GM21529 (cell line): ENCODE results near the gene FASTK.
"Not testable (repeated sequence)": the region's sequence is repeated elsewhere in the genome, so short reads cannot be mapped to it uniquely, and the experiment has no call there.

Experiments used
- ATAC-seq: cut with Tn5 transposase; IDR thresholded peaks from one replicate; pipeline ENCODE4 v1.9.1; 2021; ENCODE audit not compliant: unreplicated experiment

The FASTK gene

DNA sequence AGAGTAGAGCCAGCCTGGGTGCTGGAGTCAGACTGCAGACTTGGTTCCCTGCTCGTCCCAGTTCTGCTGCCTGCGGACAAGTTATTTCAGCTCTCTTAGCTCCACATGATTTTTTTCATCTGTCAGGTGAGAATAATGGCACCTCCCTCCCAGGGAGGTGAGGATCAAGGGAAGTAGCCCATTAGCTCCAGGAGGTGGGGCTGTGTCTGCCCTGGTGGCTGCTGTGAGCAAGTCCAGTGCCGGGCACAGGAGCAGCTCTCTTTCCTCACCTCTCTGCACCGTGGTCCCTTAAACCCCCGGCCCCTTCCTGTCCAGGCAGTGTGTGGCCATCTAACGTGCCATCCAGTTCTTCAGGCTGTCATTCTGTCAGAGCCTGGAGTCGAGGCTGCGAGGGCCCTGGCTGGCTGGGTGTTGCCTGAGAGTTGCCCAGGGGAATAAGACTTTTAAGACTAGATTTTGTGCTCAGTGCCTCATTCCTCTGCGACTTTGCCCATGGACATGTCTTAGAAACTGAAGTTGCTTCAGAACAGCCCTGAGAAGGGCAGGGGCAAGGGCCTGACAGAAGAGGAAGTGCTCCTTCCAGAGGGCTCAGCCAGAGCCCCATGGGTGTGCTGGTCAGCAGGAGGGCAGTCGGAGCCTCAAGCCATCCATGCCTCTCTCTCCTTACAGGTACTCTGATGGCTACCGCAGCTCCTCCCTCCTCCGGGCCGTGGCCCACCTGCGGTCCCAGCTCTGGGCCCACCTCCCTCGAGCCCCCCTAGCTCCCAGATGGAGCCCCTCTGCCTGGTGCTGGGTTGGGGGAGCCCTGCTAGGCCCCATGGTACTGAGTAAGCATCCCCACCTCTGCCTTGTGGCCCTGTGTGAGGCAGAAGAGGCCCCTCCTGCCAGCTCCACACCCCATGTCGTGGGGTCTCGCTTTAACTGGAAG is 47.4 kb downstream of the FASTK start:
- ATAC-seq = no peak

DNA sequence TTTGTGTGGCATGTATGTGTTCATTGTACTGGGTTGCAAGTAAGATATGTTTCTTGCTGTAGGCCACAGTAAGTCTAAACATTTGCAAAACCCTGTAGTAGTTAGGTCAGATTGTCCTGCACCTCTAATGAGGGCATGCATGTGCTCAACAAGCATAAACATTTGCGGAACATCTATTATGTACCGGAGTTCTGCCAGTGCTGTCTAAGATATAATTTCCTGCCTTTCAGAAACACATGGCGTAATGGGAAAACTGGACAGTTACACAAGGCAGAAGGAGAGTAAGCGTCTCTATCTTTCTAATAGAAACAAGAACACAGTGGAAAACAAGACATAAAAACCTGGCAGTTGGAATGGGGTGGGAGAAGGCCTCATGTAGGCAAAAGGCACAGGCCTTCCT is 49.6 kb downstream of the FASTK start:
- no peak for ATAC-seq

DNA sequence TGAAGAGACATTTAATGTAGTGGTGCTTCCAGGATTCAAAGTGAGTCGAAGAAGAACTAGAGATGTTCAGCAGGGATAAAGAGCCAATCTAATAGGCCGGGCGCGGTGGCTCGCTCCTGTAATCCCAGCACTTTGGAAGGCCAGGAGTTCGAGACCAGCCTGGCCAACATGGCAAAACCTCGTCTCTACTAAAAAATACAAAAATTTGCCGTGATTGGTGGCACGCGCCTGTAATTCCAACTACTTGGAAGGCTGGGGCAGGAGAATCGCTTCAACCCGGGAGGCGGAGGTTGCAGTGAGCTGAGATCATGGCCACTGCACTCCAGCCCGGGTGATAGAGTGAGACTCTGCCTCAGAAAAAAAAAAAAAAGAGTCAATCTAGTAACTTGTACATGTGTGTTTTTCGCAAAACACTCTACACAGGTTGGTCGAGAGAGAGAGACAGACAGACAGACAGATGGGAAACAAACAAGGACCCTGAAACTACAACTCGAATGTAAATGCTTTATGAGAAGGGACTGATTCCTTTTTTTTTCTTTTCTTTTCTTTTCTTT is 51.6 kb downstream of the FASTK start:
- no peak for ATAC-seq

DNA sequence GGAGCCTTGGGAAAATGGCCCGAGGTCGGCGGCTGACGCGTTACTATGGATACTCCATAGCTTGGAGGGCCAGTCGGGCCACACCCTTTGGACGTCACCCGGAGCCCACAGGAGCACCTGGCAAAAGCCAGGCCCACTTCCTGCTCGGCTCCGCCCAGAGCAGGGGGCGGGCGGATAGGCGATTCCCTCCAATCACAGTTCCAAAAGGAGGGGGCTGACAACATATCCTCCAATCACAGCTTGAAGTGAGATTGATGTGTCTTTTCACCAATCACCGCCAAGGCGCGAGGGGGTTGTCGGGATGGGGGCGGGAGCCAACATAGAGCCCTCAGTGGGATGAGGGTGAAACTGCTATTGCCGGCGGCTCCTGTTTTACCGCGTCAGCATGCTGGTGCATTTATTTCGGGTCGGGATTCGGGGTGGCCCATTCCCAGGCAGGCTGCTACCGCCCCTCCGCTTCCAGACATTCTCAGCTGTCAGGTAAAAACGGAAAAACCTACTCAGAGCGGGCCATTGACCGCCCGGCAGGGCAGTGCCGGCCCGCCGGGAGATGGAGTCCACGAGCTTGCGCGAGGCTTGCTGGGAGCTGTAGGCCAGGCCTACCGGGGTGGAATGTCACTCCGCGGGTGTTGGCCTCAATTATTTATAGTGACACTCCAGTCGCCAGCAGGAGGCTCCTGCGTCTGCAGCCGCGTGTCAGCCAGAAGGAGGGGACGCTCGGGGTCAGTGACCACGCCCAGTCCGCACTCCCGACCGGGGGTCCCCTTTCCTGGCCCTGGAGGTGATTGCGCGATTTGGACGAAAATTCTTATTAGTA is 52.3 kb downstream of the FASTK start, which contains the start of gene ABCB8:
ABCB8 (plus strand) TSS at position 320 of the 817 bp plus-strand sequence; CDS start at position 386, 66 bp downstream.
- ATAC-seq = peak; percentile 96

DNA sequence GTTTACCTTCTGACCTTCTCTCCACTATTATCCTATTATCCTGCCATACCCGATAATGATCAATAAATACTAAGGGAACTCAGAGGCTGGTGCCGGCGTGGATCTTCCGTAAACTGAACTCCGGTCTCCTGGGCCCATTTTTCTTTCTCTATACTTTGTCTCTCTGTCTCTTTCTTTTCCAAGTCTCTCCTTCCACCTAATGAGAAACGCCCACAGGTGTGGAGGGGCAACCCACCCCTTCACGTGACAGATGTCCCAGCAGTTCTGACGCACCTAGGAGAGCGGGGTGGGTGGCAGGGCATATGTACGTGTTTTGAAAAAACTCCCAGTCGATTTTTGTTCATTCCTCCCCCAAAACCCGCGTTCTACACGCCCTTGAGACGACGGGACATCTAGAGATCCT is 52.9 kb downstream of the FASTK start:
- ATAC-seq = not testable (repeated sequence)

DNA sequence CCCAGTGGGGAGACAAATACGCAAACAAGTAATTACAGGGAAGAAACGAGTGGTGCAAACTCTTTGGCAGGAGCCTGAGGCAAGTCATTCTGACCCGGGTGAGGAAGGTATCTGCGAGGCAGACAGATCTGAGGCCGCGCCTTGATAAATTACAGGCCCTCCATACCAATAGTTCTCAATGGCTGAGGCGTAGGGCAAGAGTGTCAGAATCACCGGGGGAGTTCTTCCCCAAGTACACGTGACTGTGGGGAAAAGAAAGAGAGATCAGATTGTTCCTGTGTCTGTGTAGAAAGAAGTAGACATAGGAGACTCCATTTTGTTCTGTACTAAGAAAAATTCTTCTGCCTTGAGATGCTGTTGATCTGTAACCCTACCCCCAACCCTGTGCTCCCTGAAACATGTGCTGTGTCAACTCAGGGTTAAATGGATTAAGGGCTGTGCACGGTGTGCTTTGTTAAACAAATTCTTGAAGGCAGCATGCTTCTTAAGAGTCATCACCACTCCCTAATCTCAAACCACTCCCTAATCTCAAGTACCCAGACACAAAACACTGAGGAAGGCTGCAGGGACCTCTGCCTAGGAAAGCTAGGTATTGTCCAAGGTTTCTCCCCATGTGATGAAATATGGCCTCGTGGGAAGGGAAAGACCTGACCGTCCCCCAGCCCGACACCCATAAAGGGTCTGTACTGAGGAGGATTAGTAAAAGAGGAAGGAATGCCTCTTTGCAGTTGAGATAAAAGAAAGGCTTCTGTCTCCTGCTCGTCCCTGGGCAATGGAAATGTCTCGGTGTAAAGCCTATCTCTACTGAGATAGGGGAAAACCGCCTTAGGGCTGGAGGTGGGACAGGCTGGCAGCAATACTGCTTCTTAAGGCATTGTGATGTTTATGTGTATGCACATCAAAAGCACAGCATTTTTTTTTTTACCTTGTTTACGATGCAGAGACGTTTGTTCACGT is 53.6 kb downstream of the FASTK start:
- not testable (repeated sequence) for ATAC-seq
